Naive B cell (primary cell): Measurements from ENCODE around the gene FUNDC2. TPM values are rescaled to one million over a fixed set of nuclear protein-coding genes. Genes with fewer than 3 reads are reported as not detected.
"Not testable (repeated sequence)": the region's sequence is repeated elsewhere in the genome, so short reads cannot be mapped to it uniquely, and the experiment has no call there.

Source experiments
- ATAC-seq, 2 donors: fragments of 150-1000 bp; cut with Tn5 transposase; 2 replicates each; pipeline ENCODE4 v1.10.0; 2021; ENCODE audit warnings: low read depth in 2 of 2, mild to moderate bottlenecking in 2 of 2, moderate library complexity in 2 of 2
- DNase-seq: peaks from one replicate; pipeline ENCODE4 v3.0.0; 2022
- H3K27ac Mint-ChIP-seq, 6 donors: one replicate each; pipeline ENCODE4 v1.8.0; 2020 to 2022; ENCODE audit warnings: mild to moderate bottlenecking in 6 of 6, mixed read lengths in 6 of 6, moderate library complexity in 5 of 6, inconsistent platforms in 2 of 6
- H3K27me3 Mint-ChIP-seq, 3 donors: one replicate each; pipeline ENCODE4 v1.8.0; 2021 to 2022; ENCODE audit warnings: mixed read lengths in 3 of 3, mild to moderate bottlenecking in 1 of 3
- H3K36me3 Mint-ChIP-seq, 2 donors: one replicate each; pipeline ENCODE4 v1.8.0; 2020 to 2022; ENCODE audit warnings: mixed read lengths in 2 of 2, inconsistent platforms in 1 of 2, mild to moderate bottlenecking in 1 of 2
- H3K4me1 Mint-ChIP-seq, 3 donors: one replicate each; pipeline ENCODE4 v1.8.0; 2020 to 2022; ENCODE audit warnings: mixed read lengths in 3 of 3, inconsistent platforms in 1 of 3, mild to moderate bottlenecking in 1 of 3, moderate library complexity in 1 of 3
- H3K4me3 Mint-ChIP-seq, 8 donors: one replicate each; pipeline ENCODE4 v1.8.0; 2020 to 2022; ENCODE audit warnings: mild to moderate bottlenecking in 8 of 8, mixed read lengths in 8 of 8, moderate library complexity in 8 of 8, inconsistent platforms in 2 of 8
- H3K9me3 Mint-ChIP-seq, 7 donors: one replicate each; pipeline ENCODE4 v1.8.0; 2020 to 2022; ENCODE audit warnings: mixed read lengths in 7 of 7, mild to moderate bottlenecking in 5 of 7, inconsistent platforms in 2 of 7, moderate library complexity in 1 of 7
- polyA plus RNA-seq, 6 donors: library from polyadenylated mRNA; unstranded; fragments of 300-500 nt; fragmentation: Illumina TruSeq; gene quantifications; one replicate each; pipeline ENCODE4 v1.2.3, GENCODE V29; 2021; ENCODE audit warnings: low read depth in 6 of 6

The FUNDC2 gene
- polyA plus RNA-seq, 6 donors from 2014 or later: 153 to 203 (median 175) TPM

DNA sequence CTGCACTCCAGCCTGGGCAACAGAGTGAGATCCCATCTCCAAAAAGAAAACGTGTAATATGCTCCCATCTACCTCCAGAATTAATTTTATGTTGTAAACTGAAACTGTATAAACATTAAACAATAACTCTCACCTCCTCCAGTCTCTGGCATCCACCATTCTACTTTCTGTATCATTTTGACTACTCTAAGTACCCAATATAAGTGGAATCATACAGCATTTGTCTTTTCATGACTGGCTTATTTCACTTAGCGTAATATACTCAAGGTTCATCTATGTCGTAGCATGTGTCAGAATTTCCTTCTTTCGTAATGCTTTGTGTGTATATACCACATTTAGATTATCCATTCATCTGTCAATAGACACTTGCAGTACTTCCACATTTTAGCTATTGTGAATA lies 24.8 kb upstream of the FUNDC2 start:
- Mint-ChIP-seq H3K36me3 (no peaks in the 10 kb centered on the region), H3K27ac (no peak overlapping the region), H3K9me3 (peaks cover 0 to 4% (median 2%) of the 10 kb centered on the region in 7 donors), H3K4me3 (no peak overlapping the region), H3K4me1 (no peaks in the 10 kb centered on the region), H3K27me3 (peaks cover 0 to 16% (median 3%) of the 10 kb centered on the region in 3 donors)
- DNase-seq: no peak
- no peak for ATAC-seq

DNA sequence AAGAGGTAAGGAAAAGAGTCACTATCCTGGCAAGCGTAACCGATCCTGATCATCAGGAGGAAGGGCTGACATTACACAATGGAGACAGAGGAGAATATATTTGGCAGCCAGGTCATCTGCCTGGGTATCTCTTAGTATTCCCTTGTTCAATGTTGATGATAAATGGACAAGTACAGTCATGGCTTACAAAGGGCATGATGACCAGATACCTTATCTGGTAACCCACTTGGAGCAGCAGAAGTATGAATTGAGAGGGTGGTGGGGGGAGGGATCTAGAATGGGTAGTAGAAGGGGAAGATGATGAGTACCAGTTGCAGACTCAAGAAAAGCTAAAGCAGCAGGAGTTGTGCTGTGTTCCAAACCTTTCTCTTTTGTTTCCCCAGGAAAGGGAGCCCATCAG lies 21.5 kb upstream of the FUNDC2 start:
- Mint-ChIP-seq H3K27ac (no peak overlapping the region), H3K4me3 (no peak overlapping the region), H3K27me3 (peaks cover 0 to 15% (median 3%) of the 10 kb centered on the region in 3 donors), H3K9me3 (peaks cover 0 to 8% (median 2%) of the 10 kb centered on the region in 7 donors), H3K4me1 (no peaks in the 10 kb centered on the region), H3K36me3 (no peaks in the 10 kb centered on the region)
- ATAC-seq (no peak), DNase-seq (no peak)

DNA sequence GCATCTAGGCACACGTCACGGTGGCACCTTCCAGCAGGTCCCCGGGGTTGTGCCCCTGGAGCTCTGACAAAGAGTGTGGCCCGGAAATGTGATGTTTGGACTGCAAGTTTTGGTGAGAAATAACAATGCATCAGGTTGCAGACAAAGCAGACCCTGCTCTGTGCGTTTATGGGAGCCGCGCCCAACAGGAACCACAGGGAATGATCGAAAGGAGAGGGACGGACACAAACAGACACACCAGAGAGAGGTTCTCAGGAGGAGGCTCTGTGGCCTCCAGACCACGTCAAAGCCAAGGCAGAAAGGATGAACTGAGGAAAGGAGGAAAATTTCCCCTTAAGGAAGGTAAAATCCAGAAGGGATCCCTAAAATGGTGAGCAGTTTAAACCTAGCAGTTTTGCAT lies 20.3 kb upstream of the FUNDC2 start:
- ATAC-seq, H3K4me3 Mint-ChIP-seq, H3K4me1 Mint-ChIP-seq, H3K36me3 Mint-ChIP-seq, DNase-seq, H3K27me3 Mint-ChIP-seq, H3K27ac Mint-ChIP-seq, H3K9me3 Mint-ChIP-seq: not testable (repeated sequence)

DNA sequence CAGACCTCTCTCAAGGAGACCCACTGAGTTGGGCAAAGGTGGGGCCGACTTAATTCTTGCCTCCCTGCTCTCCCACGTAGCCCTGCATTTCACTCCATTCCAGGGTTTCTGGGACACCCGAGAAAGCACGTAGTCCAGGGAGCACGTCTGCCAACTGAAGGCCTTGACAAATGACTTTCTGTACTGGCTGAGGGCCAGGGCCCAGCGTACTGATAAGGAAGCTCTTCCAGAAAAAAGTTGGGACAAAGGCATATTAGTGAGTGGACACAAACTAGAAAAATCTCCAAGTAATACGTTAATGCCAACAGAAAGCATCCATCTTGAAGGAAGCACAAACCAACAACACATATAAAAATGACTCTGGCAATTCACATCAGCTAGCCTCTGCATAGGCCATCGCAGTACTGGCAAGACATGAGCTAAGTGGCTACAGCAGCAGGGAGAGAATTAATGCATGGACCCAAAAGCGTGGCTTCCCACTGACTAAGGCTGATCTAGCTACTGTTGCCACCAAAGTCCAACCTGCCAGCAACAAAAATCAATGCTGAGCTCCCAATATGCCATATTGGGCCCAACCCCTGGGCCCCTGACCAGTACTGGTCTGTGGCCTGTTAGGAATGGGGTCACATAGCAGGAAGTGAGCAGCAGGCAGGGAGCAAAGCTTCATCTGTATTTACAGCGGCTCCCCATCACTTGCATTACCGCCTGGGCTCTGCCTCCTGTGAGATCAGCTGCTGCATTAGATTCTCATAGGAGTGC lies 19.6 kb upstream of the FUNDC2 start:
- H3K4me3 Mint-ChIP-seq, H3K4me1 Mint-ChIP-seq, H3K27ac Mint-ChIP-seq, ATAC-seq, H3K9me3 Mint-ChIP-seq, DNase-seq, H3K36me3 Mint-ChIP-seq, H3K27me3 Mint-ChIP-seq: not testable (repeated sequence)

DNA sequence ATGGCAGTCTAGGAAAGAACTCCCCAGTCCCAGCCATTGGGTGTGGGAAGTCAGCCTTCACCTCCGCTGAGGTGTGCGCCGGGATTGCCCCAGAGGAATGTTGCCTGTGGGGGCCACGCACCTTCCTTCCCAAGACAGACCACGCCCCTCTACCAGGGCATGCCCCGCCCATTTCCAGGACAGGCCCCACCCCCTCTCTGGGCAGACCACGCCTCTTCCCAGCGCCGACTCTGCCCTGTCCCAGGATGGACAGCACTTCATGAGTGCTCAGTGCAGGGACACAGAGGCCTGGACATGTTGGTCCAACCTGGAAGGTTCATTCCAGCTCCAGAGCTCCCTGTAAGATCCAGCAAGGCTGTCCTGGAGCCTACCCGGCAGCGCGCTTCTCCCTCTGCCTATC lies 18.1 kb upstream of the FUNDC2 start:
- not testable (repeated sequence) for H3K27me3 Mint-ChIP-seq, H3K36me3 Mint-ChIP-seq, H3K4me3 Mint-ChIP-seq, H3K4me1 Mint-ChIP-seq, H3K27ac Mint-ChIP-seq, DNase-seq, H3K9me3 Mint-ChIP-seq, ATAC-seq

DNA sequence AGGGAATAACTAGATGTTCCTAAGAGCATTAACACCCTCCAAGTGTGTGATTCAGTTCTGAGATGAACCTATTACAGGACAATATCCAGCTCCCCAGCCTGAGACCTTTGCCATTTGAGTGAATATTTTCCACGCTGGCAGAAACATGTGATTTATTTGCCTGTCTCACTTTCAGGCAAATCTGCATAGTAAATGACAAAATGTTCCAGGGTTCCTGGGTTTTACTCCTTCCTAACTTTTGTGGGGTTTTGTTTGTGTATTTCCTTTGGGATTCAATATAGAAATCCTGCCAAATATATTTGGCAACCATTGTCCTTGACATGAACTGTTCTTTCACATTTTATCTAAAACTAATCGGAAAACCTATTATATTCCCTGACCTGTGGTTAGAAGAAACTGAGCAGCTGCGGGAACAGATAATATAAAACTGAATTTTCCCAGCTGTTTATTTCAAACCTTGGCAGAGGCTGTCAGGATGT lies 16.6 kb upstream of the FUNDC2 start:
- no peak overlapping the region for H3K27ac Mint-ChIP-seq
- peaks cover 0 to 7% (median 0%) of the 10 kb centered on the region in 7 donors for H3K9me3 Mint-ChIP-seq
- H3K36me3 Mint-ChIP-seq: no peaks in the 10 kb centered on the region
- no peak for DNase-seq
- no peak for ATAC-seq
- H3K4me1 Mint-ChIP-seq: no peaks in the 10 kb centered on the region
- H3K4me3 Mint-ChIP-seq: no peak overlapping the region
- no peaks in the 10 kb centered on the region for H3K27me3 Mint-ChIP-seq

DNA sequence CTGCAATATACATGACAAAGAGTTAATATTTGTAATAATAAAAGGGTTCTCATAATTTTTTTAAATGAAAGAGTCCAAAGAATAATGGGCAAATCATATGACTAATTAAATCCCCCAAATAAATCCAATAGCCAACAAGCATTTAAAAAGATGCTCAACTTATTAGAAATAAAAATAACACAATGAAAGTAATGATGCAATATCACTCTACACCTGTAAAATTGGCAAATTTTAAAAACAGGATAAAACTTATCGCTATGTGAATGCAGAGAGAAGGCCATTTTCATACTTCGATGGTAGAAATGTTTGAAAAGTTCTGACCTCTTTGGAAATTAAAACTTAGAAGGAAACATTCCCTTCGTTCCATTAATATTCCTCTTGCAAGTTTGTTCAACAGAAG lies 6.1 kb upstream of the FUNDC2 start:
- Mint-ChIP-seq H3K9me3 (no peaks in the 10 kb centered on the region), H3K4me1 (peaks cover 0 to 2% (median 0%) of the 10 kb centered on the region in 3 donors), H3K36me3 (no peaks in the 10 kb centered on the region), H3K4me3 (no peak overlapping the region), H3K27ac (no peak overlapping the region), H3K27me3 (no peaks in the 10 kb centered on the region)
- ATAC-seq (no peak), DNase-seq (no peak)

DNA sequence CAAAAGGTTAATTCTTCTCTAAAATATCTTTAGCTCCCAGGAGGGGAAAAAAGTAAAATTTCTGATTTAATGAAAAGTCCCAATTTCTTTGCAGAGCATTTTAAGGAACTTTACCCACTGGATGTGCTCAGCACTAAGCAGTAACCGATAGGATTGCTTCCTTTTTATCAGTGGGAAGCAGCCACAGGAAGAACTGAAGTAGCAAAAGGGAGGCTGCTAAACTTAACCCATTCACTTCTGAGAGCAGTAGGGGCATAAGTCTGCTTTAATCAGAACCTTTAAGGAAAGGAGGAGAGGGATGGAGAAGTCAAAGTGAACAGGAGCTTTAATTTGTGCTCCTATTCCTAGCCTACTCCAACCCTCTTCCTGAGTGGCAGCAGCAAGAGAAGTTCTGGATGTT lies 4.1 kb upstream of the FUNDC2 start, which contains the start of gene F8:
F8 (minus strand) TSS at position 139 of the 400 bp plus-strand sequence. CDS start 171 bp downstream, outside the sequence.
- Mint-ChIP-seq H3K27ac (peak within 1 kb of the TSS in 2 of 6 donors; percentile 13 to 29), H3K36me3 (no peaks in the 10 kb centered on the region), H3K27me3 (no peaks in the 10 kb centered on the region), H3K4me3 (peak within 1 kb of the TSS in 1 of 8 donors; percentile 36), H3K9me3 (peaks cover 0 to 3% (median 0%) of the 10 kb centered on the region in 7 donors), H3K4me1 (peaks cover 0 to 4% (median 0%) of the 10 kb centered on the region in 3 donors)
- DNase-seq (no peak), ATAC-seq (no peak)

DNA sequence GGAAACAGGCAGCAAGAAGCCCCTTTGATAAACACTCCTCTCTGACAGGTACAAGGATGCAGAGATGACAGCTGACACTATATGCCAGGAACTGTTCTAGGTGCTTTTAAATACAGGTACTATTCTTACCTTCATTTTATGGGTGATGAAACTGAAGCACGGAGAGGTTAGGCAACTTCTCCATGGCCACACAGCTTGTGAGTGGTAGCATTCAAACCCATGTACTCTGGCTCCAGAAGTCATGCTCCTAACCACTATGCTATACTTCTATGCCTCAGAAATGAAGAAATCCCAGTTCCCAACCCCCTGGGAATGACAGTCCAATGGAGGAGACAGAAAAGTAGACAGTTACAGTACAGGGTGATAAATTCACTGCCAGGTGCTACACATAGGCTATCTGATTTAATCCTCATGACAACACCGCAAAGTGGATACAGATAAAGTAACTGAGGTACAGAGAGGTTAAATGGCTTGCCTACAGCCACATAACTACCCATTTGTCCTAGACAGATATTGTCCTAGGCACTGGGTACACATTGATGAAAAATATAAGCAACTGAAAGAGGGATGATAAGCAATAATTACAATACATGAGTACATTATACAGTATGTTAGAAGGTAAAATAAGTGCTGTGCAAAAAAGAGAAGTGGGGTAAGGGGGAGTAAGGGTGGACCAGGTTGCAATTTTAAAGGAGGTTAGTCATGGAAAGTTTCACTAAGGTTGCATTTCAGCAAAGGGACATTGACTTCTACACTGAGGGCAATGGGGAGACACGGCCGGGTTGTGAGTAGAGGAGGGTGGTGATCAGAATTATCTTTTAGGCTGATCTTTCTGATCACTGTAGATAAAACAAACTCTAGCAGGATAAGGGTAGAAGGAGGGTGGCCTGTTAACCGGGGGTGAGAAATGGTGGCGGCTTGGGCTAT lies 2.5 kb upstream of the FUNDC2 start:
- peaks cover 0 to 3% (median 0%) of the 10 kb centered on the region in 7 donors for H3K9me3 Mint-ChIP-seq
- H3K4me3 Mint-ChIP-seq: peak overlapping the region in 3 of 8 donors; percentile 23 to 67 (median 40)
- no peaks in the 10 kb centered on the region for H3K27me3 Mint-ChIP-seq
- peak overlapping the region in 2 of 6 donors; percentile 48 to 57 for H3K27ac Mint-ChIP-seq
- DNase-seq: no peak
- no peak for ATAC-seq
- peaks cover 0 to 15% (median 4%) of the 10 kb centered on the region in 3 donors for H3K4me1 Mint-ChIP-seq
- no peaks in the 10 kb centered on the region for H3K36me3 Mint-ChIP-seq

DNA sequence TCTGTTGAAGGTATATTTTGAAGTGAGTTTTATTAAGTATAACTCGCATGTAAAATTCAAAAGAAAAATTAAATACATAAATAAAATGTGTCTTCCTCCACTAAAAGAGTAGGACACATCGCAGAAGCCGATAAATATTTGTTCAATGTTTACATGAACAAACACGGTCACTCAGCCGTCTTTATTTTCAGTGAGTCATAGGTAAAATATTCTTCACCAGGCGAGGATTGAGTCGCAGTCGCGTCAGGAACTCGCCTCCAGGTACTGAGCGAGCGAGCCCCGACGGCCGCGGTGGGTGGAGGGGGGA lies 271 bp upstream of the FUNDC2 start:
- H3K27me3 Mint-ChIP-seq: no peaks in the 10 kb centered on the region
- no peak for DNase-seq
- no peaks in the 10 kb centered on the region for H3K36me3 Mint-ChIP-seq
- H3K27ac Mint-ChIP-seq: peak overlapping the region; percentile 89 to 96 (median 94)
- H3K9me3 Mint-ChIP-seq: peaks cover 0 to 3% (median 0%) of the 10 kb centered on the region in 7 donors
- H3K4me1 Mint-ChIP-seq: peaks cover 5 to 23% (median 6%) of the 10 kb centered on the region in 3 donors
- ATAC-seq: no peak
- H3K4me3 Mint-ChIP-seq: peak overlapping the region; percentile 79 to 96 (median 90)

DNA sequence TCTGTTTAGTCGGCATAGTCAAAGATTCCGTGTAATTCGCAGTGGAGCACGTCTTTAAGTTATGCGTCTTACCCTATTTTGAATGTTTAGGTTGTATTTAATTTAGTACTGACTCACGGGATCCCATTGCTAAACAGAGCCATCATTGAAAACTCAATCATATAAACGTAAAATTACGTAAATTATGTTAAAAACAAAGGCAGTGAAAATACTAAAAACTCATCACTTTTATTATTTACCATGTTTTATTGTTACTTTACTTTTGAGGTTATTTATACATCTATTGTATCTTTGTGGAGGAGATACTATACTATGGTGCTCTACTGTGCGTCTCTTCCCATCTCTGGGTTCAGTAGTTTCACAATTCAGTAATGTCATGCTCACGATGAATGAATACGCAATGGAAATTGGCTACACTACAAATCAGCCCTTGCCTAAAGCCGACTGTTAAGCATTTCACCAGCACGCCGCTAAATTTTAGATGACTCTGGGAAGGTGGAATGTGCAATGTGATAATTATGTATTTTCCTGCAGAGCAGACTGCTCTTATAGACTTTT lies 944 bp downstream of the FUNDC2 start:
- no peaks in the 10 kb centered on the region for H3K36me3 Mint-ChIP-seq
- no peaks in the 10 kb centered on the region for H3K27me3 Mint-ChIP-seq
- peak overlapping the region; percentile 90 to 97 (median 96) for H3K27ac Mint-ChIP-seq
- ATAC-seq (no peak), DNase-seq (no peak)
- H3K4me3 Mint-ChIP-seq: peak overlapping the region; percentile 79 to 96 (median 88)
- H3K9me3 Mint-ChIP-seq: peaks cover 0 to 3% (median 0%) of the 10 kb centered on the region in 7 donors
- peaks cover 5 to 25% (median 6%) of the 10 kb centered on the region in 3 donors for H3K4me1 Mint-ChIP-seq

DNA sequence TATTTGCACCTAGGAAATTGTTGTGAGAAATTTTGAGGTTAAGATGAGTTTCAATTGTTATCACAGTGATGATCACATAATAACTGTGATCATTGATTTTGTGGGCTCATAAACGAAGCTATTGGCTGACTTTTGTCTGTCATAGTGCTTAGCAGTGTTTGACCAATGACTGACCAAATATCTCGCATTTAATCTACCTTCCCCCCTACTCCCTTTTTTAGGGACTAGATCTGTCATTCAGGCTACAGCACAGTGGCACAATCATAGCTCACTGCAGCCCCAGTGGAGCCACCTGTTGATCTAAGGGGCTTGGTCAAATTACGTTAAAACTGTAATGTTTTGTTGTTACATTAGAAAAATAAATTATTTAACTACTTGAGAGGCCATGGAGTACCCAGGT lies 1.5 kb downstream of the FUNDC2 start:
- H3K27me3 Mint-ChIP-seq: no peaks in the 10 kb centered on the region
- peak overlapping the region in 4 of 6 donors; percentile 93 to 97 (median 96) for H3K27ac Mint-ChIP-seq
- DNase-seq (no peak), ATAC-seq (no peak)
- H3K36me3 Mint-ChIP-seq: no peaks in the 10 kb centered on the region
- H3K4me3 Mint-ChIP-seq: peak overlapping the region in 6 of 8 donors; percentile 37 to 96 (median 87)
- peaks cover 5 to 25% (median 6%) of the 10 kb centered on the region in 3 donors for H3K4me1 Mint-ChIP-seq
- peaks cover 0 to 3% (median 0%) of the 10 kb centered on the region in 7 donors for H3K9me3 Mint-ChIP-seq

DNA sequence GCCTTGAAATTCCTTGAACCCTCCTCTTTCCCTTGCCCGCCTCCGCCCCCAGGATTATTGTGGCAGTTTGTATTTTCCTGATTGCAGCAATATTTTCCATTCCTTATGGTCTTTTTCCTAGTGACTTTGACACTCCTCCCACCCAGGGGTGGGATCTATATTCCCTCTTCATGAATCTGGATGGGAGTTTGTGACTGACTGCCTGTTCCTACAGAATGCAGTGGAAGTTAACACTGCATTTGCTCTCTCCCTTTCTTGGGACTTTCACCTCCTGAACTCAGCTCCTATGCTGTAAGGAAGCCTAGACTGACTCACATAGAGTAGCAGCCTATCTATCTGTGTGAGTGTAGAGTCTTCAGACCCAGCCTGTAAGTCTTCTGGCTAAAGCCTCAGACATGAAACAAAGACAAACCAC lies 2.2 kb downstream of the FUNDC2 start:
- H3K27ac Mint-ChIP-seq: peak overlapping the region in 2 of 6 donors; percentile 25 to 85
- no peaks in the 10 kb centered on the region for H3K27me3 Mint-ChIP-seq
- ATAC-seq: no peak
- peak overlapping the region in 4 of 8 donors; percentile 4 to 96 (median 42) for H3K4me3 Mint-ChIP-seq
- H3K36me3 Mint-ChIP-seq: no peaks in the 10 kb centered on the region
- DNase-seq: no peak
- H3K9me3 Mint-ChIP-seq: peaks cover 0 to 3% (median 0%) of the 10 kb centered on the region in 7 donors
- peaks cover 5 to 25% (median 6%) of the 10 kb centered on the region in 3 donors for H3K4me1 Mint-ChIP-seq
